Lower leg skin (tissue), 4 donors: ENCODE measurements around the gene STX16. TPM values are rescaled to one million over a fixed set of nuclear protein-coding genes. Genes with fewer than 3 reads are reported as not detected.

Source experiments
- DNase-seq, 2 donors: peaks; one replicate each; pipeline ENCODE4 v3.0.0-alpha.2; 2019; ENCODE audit warnings: low spot score in 2 of 2
- H3K4me3 ChIP-seq: fragments of 200-600 bp; sonication (generic); 2 replicates; pipeline ENCODE4 v1.5.1; 2017; ENCODE audit warnings: mild to moderate bottlenecking, low read depth; ENCODE audit not compliant: poor library complexity, severe bottlenecking
- CTCF ChIP-seq, 3 donors: fragments of 450-650 bp; IDR thresholded peaks; one replicate each; pipeline ENCODE4 v1.5.1; 2016; ENCODE audit warnings: antibody characterized with exemption in 3 of 3, mild to moderate bottlenecking in 3 of 3, moderate library complexity in 2 of 3
- POLR2A ChIP-seq, 2 donors: fragments of 450-650 bp; IDR thresholded peaks; one replicate each; pipeline ENCODE4 v1.6.1; 2016 to 2017; ENCODE audit warnings: antibody characterized with exemption in 2 of 2, mild to moderate bottlenecking in 1 of 2, moderate library complexity in 1 of 2
- WGBS, 2 donors: methylation state at CpG; one replicate each; pipeline ENCODE4 v1.1.5; 2018; 5-methylcytosine and 5-hydroxymethylcytosine counted together
- intact Hi-C: fragments of 100-400 bp; cut with DNase I; formaldehyde crosslinking; loops from one replicate; pipeline ENCODE4 v1.15.0; 2023; ENCODE audit warnings: low total_unique reads
- total RNA-seq, 4 donors: library from RNA; depleted of rRNA; stranded (reverse); fragments of >200 nt; gene quantifications; one replicate each; pipeline ENCODE4 v1.1.0, GENCODE V29; 2016

Gene STX16
- total RNA-seq, 4 donors from 2014 or later, result 36.0 to 52.1 (median 44.2) TPM

GRCh38 chr20:58709013-58709702 is 58.1 kb downstream of the STX16 start:
- no peak overlapping the region for H3K4me3 ChIP-seq
- peak in 1 of 2 donors; percentile 28 for DNase-seq
- intact Hi-C loops, result no loop called here
- WGBS, 2 donors, result 78 to 87% methylated on average over 9 of the region's 9 CpGs
- TF ChIP-seq CTCF (IDR thresholded peaks at IDR 0.05) (no peak), POLR2A (IDR thresholded peaks at IDR 0.05) (no peak)

DNA sequence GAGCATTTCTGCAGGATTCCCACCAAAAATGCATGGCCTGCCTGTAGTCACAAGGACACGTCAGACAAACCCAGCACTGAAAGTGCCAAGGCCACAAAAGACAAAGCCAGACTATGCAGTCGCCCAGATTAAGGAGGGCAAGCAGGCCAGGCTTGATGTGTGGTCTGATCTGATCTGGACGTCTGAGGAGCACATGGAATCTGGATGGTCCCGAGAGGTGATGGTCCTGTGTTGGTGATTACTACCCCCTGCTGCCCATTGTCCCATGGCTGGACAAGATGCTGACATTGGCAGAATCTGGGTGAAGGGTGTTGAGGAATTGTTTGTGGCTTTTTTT is 58.6 kb downstream of the STX16 start:
- TF ChIP-seq POLR2A (IDR thresholded peaks at IDR 0.05), result no peak
- TF ChIP-seq CTCF (IDR thresholded peaks at IDR 0.05), result no peak
- H3K4me3 ChIP-seq, result no peak overlapping the region
- intact Hi-C loops, result no loop called here
- 77 to 82% methylated on average over 4 of the region's 4 CpGs for WGBS, 2 donors
- peak; percentile 10 to 58 for DNase-seq

GRCh38 chr20:58710481-58711265 is 59.6 kb downstream of the STX16 start:
- intact Hi-C loops, result no loop called here
- peak; percentile 7 to 67 for DNase-seq
- WGBS, 2 donors, result 75 to 80% methylated on average over 15 to 16 of the region's 17 CpGs

DNA sequence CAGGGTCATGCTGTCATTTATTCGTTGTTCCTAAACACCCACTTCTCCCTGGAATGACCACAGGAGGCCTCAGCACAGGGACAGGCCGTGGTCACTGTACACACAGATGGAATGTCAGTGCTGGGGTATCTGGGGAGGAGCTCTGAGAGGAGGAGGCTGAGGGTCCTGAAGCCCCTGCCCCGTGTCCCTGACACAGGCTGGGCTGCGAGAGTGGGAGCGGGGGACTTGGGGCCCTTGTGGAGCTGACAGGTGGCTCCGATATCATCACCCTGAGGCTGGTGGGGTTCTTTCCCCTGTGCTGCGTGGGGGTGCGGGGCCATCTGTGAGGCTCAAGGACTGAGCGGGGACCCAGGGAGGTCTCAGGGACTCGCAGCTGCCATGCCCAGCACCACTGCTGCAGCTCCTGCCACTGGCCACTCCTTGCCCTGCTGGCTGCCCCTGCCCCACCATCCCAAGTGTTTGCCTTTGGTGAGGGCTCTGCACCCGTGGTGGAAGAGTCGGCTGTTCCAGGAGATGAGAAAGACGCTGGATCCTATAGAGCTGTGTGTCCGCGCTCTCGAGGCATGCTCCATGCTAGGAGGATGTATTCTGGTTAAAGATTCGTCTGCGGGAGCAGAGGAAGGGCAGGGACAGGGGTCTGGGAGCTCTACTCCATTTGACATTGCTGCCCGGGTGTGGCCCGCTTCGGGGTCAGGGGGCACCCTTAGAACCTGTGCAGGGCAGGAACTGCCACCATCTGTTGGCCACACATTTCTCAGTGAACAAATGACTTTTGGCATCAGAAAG is 60.4 kb downstream of the STX16 start:
- DNase-seq, result peak; percentile 9 to 79
- intact Hi-C loops, result no loop called here
- no peak overlapping the region for H3K4me3 ChIP-seq
- 88 to 92% methylated on average over 18 to 21 of the region's 21 CpGs for WGBS, 2 donors
- TF ChIP-seq POLR2A (IDR thresholded peaks at IDR 0.05), result no peak
- no peak for TF ChIP-seq CTCF (IDR thresholded peaks at IDR 0.05)

More at GRCh38 chr20:58710481-58711265, 59.6 kb downstream of the STX16 start:
- TF ChIP-seq CTCF (IDR thresholded peaks at IDR 0.05) (no peak), POLR2A (IDR thresholded peaks at IDR 0.05) (no peak)
- H3K4me3 ChIP-seq, result no peak overlapping the region

DNA sequence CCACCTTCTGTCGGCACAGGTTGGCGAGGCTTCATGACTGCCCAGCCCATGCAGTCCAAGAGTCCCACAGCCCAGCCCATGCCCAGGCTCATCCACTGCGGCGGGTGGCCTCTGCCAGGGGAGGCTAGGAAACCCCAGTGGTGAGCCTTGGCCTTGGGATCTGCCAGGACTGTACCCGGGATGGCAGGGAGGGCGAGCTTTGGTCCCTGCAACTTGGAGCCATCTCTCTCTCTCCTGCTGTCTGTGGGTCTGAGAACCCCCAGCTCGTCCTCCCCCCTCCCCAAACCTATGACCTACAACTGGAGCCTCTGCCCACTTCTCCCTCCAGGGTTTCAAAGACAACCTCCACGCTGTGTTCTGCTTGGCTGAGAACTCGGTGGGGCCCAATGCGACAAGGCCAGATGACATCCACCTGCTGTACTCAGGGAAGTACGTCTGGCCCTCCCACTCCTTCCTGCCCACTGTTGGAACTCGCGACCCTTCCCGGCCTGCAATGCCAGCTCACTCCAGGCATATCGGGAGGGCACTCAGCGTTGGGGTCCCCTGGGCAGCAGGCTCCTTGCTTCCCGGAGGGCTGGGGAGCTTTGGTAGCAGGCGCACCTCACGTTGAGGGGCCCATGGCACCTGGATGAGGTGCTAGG is 61.2 kb downstream of the STX16 start:
- H3K4me3 ChIP-seq, result no peak overlapping the region
- intact Hi-C loops, result no loop called here
- DNase-seq, result peak; percentile 8 to 78
- 89 to 90% methylated on average over 17 to 19 of the region's 19 CpGs for WGBS, 2 donors
- no peak for TF ChIP-seq POLR2A (IDR thresholded peaks at IDR 0.05)
- TF ChIP-seq CTCF (IDR thresholded peaks at IDR 0.05), result no peak
